ENCODE data around the gene CFAP206.

DNA sequence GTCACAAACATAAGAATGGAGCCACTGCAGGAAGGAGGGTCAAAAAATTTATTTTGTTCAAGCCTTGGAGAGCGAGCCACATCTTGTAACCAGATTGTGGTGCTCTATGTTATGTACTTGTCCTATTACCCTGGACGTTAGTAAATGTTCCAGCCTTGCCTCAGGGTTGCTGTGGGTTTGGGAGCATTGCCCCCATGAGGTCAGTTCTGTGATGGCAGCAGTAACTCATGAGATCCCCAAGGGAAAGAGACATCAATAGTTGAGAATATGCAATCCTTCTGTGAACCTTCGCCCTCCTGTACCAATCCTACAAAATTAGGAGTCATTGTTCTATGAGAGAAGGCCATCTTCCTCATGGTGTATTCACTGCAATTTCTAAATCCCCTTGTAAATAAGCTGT lies 16.4 kb upstream of the CFAP206 start:
- TF ChIP-seq, protein P1, sequence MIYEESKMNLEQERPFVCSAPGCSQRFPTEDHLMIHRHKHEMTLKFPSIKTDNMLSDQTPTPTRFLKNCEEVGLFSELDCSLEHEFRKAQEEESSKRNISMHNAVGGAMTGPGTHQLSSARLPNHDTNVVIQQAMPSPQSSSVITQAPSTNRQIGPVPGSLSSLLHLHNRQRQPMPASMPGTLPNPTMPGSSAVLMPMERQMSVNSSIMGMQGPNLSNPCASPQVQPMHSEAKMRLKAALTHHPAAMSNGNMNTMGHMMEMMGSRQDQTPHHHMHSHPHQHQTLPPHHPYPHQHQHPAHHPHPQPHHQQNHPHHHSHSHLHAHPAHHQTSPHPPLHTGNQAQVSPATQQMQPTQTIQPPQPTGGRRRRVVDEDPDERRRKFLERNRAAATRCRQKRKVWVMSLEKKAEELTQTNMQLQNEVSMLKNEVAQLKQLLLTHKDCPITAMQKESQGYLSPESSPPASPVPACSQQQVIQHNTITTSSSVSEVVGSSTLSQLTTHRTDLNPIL (CRISPR knock-in tag; IDR thresholded peaks at IDR 0.05; ENCODE audit: low read depth) = no peak
- TF ChIP-seq ZNF70 (CRISPR knock-in tag; IDR thresholded peaks at IDR 0.05) = no peak
- no peak for TF ChIP-seq TOX (CRISPR knock-in tag; IDR thresholded peaks at IDR 0.05; ENCODE audit: borderline replicate concordance)
